DMS153 treated with DMSO at 0.1 percent for 48 hours (cell line): ENCODE results near the gene KCNJ5.

Experiments used
- DNase-seq: peaks from one replicate; lab custom pipeline; 2025; ENCODE audit not compliant: unreplicated experiment; lab: John Stamatoyannopoulos, UW

Gene KCNJ5

DNA sequence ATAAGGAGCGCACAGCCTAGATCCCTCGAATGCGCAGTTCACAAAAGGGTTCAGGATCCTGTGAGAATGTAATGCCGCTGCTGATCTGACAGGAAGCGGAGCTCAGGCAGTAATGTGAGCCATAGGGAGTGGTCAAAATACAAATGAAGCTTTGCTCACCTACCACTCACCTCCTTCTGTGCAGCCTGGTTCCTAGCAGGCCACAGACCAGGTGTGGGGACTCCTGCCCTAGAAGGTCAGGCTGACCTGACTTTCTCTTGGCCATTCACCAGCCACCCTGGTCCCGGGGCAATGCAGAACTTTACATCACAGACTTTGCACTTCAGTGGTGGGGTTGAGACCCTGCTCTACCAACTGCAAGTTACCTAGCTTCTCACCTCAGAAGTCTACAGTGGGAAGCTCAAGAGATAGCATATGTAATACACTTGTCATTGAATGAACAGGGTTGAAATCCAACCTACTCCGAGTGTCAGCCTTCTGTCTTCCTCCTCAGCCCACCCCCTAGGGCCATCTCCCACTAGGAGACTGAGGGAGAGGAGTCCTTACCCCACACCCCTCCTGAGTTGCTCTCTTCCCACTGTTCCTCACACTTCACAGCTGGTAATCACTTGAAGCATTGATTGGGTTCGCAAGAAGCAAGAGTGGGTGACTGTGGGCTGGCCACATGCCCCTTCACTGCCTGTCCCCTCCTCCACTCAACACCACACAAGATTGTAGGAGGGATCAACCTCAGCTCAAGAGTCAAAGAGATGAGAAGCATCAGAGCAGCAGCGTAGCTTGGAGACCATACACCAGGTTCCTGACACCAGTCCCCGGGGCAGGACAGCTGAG is 22.1 kb upstream of the KCNJ5 start:
- no peak for DNase-seq

DNA sequence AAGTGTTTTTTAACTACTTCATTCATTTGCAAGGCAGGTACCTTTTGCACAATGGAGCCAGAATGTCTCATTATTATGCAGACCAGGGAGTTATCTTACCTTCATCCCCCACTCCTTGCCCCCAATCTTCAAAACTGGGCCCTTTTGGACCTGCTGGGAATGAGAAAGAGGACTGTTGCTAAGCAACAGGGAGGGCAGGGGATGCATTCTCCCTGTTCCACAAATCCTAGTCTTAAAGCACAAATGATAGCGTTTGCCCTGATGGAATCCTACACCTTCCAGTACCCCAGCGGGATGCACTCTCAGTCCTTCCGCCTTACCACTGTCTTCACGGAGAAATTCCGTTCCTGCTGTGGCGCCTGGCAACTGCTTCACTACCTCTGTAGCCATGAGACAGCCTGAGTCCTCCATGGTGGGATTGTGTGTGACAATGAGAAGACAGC is 20.0 kb upstream of the KCNJ5 start:
- DNase-seq = no peak

DNA sequence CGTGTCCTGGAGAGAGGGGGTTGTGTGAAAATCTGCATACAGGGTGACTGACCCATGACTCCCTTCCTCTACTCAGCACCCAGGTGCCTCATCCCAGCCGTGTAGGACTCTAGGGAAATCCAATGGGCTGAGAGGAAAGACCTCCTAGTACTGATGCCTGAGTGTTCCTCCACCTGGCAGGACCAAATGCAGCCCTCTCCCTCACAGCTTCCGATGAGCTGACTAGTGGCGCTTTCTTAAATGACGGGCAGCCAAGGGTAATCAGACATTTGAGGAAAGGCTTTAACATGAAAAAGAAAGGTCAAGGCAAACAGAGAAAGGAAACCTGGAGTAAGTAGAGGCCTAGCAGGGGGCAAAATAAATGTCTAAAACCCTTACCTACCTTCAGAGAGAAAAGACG is 19.1 kb upstream of the KCNJ5 start:
- DNase-seq = no peak

DNA sequence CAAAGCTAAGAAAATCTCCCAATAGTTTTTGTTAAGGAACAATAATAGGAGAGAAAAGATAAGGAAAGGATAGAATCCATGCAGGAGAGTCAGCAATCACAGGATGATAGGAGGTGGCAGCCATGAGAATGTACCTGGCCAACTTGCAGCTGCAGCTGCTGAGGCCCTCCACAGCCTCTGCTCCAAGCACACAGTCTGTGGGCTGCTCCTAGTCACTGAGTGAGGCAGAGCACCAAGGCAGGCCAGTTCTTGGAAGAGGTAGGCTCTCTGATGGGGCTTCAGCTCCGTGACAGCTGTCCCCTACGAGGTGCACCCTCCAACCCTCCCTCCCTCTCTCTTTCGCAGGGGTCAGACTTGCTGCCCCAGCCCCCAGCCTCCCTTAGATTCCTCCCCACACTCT is 18.6 kb upstream of the KCNJ5 start:
- no peak for DNase-seq

DNA sequence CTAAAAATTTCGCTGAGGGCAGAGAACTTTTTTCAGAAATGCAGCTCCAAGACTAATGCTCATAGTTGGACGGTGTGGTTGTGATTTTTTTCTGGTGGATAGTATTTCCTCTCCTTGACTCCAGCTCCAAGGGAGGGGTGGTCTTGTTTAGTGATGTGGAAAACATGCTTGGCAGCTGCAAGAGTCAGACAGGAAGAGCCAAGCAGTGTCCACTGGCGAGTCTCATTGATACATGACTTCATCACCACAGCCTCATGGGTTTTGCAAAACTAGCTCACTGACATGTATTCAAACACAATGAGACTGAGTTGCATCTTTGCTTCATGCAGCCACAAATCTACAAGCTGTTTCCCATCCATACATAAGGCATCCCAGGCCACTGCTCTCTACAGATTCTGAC is 16.7 kb upstream of the KCNJ5 start:
- DNase-seq = no peak

DNA sequence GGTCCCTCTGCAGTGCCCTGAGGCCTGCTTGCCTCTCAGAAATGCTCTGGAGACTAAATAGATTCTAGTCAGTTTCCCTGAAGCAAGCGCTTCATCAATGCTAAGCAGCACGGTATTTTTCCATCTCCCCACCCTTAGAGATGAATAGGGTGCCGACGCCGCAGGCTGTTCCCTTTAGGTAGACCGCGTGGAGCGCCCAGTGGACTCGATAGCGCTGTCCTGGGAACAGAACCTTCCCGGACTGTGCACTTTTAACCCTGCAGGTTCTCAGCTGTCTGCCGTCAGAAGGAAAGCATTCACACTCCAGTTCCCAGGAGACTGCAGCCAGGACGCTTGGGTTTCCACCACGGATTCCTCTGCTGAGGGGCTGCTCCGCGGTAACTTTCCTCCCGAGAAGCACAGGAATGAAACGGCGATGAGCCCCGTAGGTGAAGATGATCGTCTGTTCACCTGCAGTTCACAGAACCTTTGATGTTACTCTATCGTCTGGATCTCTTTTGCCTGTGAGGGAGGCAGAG is 15.0 kb upstream of the KCNJ5 start:
- no peak for DNase-seq

DNA sequence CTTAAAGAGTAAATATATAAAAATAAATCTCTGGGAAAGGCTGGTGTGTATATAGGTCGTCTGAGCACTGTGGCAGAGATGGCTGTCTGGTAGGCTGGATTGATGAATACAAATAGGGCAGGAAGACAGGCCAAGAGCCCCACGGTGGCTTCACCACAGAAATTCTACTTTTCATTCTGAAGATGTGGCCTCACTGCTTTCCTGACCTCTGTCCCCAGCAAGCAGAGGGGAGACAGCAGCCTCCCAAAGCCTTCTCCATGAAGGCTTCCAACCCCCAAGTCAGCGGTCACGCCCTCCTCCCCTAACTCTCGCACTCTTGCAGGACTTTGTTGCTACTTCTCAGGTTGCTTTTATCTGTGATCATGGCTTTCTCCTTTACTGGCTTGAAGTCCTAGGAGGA is 13.4 kb upstream of the KCNJ5 start:
- DNase-seq = no peak

DNA sequence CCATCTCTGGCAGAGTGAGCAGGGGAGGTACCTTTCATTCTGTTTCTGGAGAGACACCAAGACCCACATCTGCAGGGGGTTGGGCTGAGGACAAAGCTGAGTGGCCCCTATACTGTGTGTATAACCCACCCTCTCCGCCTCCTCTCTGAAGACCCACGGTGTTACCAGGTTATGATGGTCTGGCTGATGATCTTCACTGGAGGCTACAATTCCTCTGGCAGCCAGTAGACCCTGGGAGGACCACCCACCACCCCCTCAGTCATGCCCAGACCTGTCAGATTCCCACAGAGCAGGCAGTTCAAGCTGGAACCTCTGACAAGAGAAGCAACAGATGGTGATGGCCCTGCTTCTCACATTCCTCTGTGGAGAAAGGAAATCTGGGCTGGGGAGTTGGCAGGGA is 12.7 kb upstream of the KCNJ5 start:
- DNase-seq = no peak

DNA sequence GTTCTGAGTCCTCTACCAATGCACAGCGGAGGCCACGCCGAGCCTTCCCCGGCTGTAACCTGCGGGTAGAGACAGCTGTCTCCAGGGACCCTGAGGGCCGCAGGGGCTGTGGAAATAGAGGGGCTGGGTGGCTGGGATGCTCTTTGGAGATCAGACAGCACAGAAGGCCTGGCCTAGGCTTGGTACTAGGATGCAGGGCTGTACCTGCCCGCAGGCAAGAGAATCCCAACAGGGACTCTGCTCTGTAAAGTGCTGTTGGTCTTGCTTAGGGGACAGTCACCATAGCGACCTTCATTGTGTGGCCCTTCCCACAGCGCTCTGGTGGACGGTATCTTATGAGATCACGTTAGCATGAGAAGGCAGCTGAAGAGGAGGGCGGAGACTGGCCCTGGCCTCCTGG is 11.3 kb upstream of the KCNJ5 start:
- no peak for DNase-seq

DNA sequence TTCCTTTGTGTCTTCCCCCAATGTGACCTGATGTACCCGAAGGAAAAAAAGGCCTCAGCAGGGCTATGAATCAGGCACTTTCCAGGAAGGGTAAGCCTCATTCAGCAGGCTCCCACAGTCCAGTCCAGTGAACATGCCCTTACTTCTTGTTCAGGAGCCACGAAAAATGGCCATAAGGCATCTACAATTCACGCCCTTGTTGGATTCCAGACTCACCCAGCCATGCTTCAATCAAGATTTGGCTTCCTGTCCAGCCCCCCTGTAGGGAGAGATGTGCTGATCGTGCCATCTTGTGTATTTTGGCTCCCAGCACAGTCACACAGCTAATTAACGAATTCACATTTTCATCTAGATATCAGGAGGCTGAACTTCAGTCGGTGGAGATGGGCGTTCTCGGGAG is 9.9 kb upstream of the KCNJ5 start:
- DNase-seq = no peak

DNA sequence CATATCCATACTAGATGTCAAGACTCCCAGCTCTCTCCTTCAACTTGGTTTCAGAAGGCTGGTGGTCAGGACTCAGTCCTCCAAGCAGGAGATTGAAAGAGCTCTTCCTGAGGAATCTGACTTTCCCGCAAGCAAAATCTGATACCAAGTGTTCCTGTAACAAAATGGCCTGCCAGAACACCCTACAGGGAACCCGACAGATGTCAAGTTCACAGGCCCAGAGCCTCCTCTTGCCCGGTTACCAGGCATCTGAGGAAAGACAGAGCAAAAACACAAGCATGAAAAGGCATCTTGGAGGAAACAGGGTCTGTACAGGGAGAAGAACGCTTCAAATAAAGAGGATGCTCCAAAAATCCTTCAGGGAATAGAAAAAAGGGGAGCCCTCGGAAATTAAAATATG is 8.7 kb upstream of the KCNJ5 start:
- DNase-seq = no peak

DNA sequence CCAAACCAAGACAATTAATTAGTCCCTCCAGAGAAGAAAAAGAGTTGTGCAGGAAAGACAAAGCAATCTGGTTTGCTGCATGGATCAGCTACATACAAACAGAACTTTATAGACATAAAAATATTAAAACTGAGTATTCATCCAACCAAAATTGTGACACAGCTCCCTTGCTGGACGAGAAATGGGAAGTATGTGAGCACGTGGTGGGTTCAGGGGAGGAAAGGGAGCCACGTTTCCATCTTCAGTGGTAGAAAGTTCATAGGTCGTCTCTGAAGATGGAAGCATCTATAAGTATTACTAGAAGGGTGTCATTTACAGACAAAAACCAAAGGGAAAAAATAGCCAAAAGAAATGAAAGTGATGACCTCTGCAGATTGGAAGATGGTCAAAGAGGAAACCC is 7.1 kb upstream of the KCNJ5 start:
- no peak for DNase-seq

DNA sequence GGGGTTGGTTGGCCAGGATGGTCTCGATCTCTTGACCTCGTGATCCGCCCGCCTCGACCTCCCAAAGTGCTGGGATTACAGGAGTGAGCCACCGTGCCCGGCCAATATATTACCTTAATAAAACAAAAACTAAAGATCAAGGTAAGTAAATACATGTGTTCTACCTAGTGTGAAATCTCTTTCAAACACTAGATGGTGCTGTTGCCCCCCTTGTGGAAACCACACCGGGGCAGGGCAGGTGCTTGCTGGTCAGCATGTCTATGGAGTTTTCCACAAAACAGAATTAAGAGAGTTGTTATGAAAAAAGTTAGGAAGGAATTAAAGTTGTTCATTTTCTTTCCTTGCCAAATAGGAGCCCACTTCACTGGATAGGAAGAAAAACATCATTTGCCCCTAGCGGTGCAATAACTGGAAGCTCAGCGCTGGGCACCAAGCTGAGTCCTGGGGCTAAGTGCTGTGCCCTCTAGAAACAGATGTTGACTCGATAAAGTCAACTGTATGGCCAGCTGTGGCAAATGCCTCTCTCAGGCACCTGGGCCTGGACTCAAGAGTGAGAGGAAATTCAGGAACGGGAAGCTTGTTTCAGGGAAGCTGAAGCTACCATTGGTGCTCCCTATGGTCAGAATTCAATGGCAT is 6.3 kb upstream of the KCNJ5 start:
- peak; percentile 71 for DNase-seq

DNA sequence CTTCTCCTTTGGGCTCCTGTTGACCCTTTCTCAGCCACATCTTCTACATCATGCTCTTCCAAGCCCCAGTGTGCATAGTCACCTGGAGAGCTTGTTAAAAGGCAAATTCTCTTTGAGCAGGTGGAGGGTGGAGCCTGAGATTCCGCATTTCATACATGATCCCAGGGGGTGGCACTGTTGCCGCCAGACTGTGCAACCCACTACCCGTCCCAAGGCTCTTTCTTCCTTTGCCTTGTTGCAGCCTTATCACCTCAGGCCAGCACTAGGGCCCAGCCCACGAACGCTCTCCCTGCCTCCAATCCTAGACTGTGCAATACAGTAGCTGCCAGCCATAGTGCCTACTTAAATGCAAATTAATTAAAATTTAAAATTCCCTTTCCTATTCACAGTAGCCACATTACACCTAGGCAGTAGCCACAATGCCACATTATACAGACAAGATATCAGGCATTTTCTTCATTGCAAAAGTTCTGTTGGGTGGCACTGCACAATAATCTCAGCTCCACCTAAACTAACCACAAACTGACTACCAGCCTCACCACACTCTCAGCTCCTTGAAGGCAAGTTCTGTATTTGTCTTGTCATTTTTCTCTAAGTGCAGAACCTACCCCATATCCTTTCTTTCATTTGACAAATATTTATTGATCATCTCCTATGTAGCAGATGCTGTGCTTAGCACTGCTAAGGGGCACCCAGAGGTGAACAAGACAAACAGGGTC is 4.6 kb upstream of the KCNJ5 start:
- DNase-seq = peak; percentile 43

DNA sequence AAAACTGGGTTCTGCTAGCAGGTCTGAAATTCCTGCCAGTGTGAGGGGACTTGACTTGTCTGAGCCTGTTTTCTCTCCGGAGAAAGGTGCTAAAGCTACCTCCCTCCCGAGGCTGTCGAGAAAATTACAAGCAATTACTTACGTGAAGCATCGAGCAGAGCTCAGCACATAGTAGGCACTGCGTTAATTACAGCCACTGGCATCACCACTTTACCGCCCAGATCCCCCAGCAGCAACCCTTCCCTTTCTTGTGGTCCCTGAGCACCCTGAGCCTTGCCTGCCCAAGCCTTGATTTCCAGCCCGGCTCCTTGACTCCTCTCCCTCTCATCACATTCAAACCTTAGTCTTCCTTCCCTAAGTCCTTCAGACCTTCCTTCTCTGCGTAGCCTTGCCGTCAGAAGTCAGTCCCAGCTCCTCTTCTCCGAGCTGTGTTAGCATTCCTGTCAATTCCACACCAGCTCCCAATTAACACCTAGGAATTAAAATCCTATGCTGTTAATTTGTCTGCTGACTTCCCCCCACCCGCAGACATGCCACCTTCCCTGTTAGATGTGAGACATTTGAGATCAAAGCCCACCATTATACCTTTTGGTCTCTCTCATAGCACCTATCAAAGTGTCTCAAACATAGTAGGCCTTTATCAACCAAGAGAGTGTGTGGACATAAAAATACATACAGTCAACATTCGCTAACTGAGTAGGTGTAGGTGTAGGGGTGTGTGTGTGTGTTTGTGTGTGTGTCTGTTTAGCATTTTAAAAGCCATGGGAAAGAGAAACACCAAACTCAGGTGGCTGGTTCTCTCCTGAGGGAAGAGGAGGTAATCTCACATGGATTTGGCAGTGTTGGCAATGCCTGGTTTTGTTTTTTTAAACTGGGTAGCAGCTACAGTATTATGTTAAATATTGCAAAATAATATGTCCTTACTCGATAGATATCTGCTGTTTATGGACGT is 2.8 kb upstream of the KCNJ5 start:
- no peak for DNase-seq

DNA sequence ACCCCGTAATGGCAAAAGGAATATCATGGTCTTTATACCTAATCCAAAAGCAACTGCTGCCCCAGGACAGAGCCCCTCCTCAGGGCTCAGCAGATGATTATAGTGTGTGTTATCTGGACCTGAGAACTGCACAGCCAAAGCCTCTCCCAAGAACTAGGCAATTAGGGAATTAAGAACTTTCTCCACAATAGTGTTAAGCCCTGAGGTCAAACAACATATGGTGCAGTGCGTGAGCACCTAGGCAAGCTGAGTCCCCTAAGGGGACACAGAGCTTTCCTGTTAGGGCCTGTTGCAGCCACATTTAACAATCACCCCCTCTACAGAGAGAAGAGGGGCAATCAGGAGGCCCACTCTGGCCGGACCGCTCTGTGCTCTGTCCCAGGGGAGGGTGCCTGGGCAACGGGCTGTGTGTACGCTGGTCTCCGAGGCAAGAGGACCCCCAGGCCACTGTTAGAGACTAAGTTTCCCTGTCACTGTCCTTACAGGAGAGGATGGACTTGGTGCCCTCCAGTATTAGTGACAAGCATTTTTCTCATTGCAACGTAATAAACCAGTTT is 1.4 kb upstream of the KCNJ5 start:
- DNase-seq = no peak

DNA sequence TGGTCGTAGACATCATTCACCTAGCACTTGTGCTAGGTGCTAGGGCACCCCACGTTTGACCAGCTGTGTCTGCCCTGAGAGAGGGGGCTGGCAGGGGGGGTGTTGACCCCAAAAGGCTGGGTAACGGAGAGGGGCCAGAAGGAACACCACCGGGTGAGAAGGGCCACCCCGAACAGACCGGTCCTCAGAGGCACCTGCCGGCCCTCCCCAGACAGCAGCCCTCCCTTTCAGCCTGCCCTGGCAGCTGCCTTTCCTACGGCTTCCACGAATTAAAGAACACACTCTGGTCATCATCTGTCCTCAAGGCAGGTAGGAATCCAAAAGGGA is 977 bp upstream of the KCNJ5 start:
- no peak for DNase-seq

DNA sequence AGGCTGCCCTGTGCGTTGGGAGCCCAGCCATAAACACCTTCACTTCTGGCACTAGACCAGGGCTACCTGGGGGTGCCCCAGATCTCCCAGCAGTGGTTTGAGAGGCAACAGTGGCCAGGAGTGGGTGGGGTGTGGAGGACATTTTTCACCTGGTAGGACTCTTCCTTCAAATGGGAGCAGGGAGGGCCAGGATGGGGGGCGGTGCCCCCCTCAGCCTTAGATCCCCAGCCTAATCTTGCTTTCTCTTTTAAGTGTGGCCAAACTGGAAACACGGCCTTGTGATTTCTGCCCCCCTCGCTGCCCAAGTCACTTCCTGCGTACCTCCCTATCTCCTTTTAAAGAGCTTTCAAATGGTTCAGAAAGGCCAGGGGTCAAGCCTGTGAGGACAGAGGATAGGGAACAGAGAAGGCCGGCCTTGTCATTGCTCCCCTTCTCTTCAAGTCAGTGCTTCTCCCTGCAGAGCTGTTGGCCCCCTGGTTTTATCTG is 800 bp downstream of the KCNJ5 start:
- DNase-seq = no peak

DNA sequence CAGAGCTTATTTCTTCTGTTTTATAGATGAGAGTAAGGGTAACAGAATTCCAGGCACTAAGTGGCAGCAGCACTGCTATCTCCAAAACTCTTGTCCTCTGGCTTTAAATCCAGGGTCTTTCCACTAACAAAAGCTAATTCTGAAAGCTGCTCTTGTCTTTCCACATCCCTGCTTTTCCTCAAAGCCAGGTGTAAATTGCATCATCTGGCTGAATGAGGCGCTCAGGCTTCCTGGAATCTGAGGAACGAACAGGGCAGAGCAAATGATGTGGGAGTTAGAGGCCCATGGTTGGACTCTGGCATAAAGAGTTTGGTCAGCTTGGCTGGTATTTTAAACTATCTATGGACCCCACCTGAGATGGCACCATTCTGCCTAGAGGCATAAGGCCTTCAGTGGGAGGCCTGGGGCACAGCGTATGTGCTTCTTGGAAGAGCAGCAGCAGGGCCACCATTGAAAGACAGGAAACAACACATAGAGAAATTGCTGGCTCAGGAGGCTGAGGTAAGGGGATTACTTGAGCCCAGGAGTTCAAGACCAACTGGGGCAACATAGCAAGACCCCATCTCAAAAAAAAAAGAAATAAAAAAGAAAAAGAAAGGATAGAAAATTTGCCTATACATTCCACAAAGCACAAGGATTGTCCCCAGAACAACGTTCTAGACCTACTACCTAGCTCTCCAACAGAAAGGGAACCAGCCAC is 1.9 kb downstream of the KCNJ5 start:
- no peak for DNase-seq
